Liver (tissue), 9 donors: ENCODE measurements around the gene KCP. TPM values are rescaled to one million over a fixed set of nuclear protein-coding genes. Genes with fewer than 3 reads are reported as not detected.

ENCODE experiments used
- DNase-seq: peaks from one replicate; pipeline ENCODE4 v3.0.0-alpha.2; 2017; ENCODE audit warnings: low spot score
- H3K27ac ChIP-seq, 2 donors: one replicate each; pipeline ENCODE4 v1.7.0; 2013; ENCODE audit warnings: inconsistent platforms in 2 of 2, low read length in 2 of 2, control low read depth in 1 of 2, low read depth in 1 of 2, mild to moderate bottlenecking in 1 of 2
- H3K27me3 ChIP-seq, 4 donors: one replicate each; pipeline versions ENCODE4 v1.6.1 to v1.7.0; 2013; ENCODE audit warnings: low read length in 3 of 4, inconsistent platforms in 1 of 4, mild to moderate bottlenecking in 1 of 4, moderate library complexity in 1 of 4; ENCODE audit not compliant: control insufficient read depth in 4 of 4, insufficient read depth in 4 of 4
- H3K36me3 ChIP-seq, 4 donors: one replicate each; pipeline versions ENCODE4 v1.6.1 to v1.7.0; 2013; ENCODE audit warnings: low read length in 3 of 4, mild to moderate bottlenecking in 3 of 4, low read depth in 1 of 4, moderate library complexity in 1 of 4; ENCODE audit not compliant: control insufficient read depth in 4 of 4, insufficient read depth in 3 of 4
- H3K4me1 ChIP-seq, 4 donors: one replicate each; pipeline versions ENCODE4 v1.6.1 to v1.7.0; 2013; ENCODE audit warnings: low read length in 3 of 4, mild to moderate bottlenecking in 3 of 4, moderate library complexity in 1 of 4; ENCODE audit not compliant: control insufficient read depth in 4 of 4, insufficient read depth in 4 of 4
- H3K4me3 ChIP-seq, 3 donors: one replicate each; pipeline versions ENCODE4 v1.6.1 to v1.7.0; 2013; ENCODE audit warnings: low read length in 3 of 3, control low read depth in 1 of 3, low read depth in 1 of 3, mild to moderate bottlenecking in 1 of 3
- H3K9ac ChIP-seq, 2 donors: one replicate each; pipeline ENCODE4 v1.7.0; 2013; ENCODE audit warnings: low read length in 2 of 2, mild to moderate bottlenecking in 2 of 2, moderate library complexity in 2 of 2, control low read depth in 1 of 2, low read depth in 1 of 2
- H3K9me3 ChIP-seq, 4 donors: one replicate each; pipeline versions ENCODE4 v1.6.1 to v1.7.0; 2013; ENCODE audit warnings: low read length in 3 of 4; ENCODE audit not compliant: control insufficient read depth in 4 of 4
- ATF3 ChIP-seq: IDR thresholded peaks from 2 replicates; pipeline ENCODE4 v1.6.1; 2016; ENCODE audit warnings: antibody characterized with exemption
- EGR1 ChIP-seq, 2 donors: IDR thresholded peaks; 2 replicates each; pipeline ENCODE4 v1.6.1; 2016 to 2018; ENCODE audit warnings: antibody characterized with exemption in 2 of 2, low read depth in 2 of 2
- FOXA1 ChIP-seq: IDR thresholded peaks from 2 replicates; pipeline ENCODE4 v1.6.1; 2016; ENCODE audit warnings: antibody characterized with exemption
- FOXA2 ChIP-seq: IDR thresholded peaks from 2 replicates; pipeline ENCODE4 v1.6.1; 2016; ENCODE audit warnings: antibody characterized with exemption
- GABPA ChIP-seq, 2 donors: IDR thresholded peaks in 1 of 2; conservative IDR thresholded peaks in 1 of 2; 2 replicates each; pipeline ENCODE4 v1.6.1; 2016; ENCODE audit warnings: antibody characterized with exemption in 2 of 2, mild to moderate bottlenecking in 1 of 2, moderate library complexity in 1 of 2
- HNF4A ChIP-seq, 2 donors: conservative IDR thresholded peaks; 2 replicates each; pipeline ENCODE4 v1.6.1; 2016; ENCODE audit warnings: antibody characterized with exemption in 2 of 2, mild to moderate bottlenecking in 2 of 2
- HNF4G ChIP-seq: IDR thresholded peaks from 2 replicates; pipeline ENCODE4 v1.6.1; 2016; ENCODE audit warnings: antibody characterized with exemption
- JUND ChIP-seq, 2 donors: IDR thresholded peaks; 2 replicates each; pipeline ENCODE4 v1.6.1; 2016; ENCODE audit warnings: antibody characterized with exemption in 2 of 2
- NR2F2 ChIP-seq: IDR thresholded peaks from 2 replicates; pipeline ENCODE4 v1.6.1; 2016; ENCODE audit warnings: antibody characterized with exemption
- RAD21 ChIP-seq, 2 donors: IDR thresholded peaks; 2 replicates each; pipeline ENCODE4 v1.6.1; 2016; ENCODE audit warnings: antibody characterized with exemption in 2 of 2, mild to moderate bottlenecking in 2 of 2
- REST ChIP-seq: IDR thresholded peaks from 2 replicates; pipeline ENCODE4 v1.6.1; 2016; ENCODE audit warnings: antibody characterized with exemption, mild to moderate bottlenecking
- SP1 ChIP-seq: IDR thresholded peaks from 2 replicates; pipeline ENCODE4 v1.6.1; 2018; ENCODE audit warnings: antibody characterized with exemption, mild to moderate bottlenecking
- TAF1 ChIP-seq: conservative IDR thresholded peaks from 2 replicates; pipeline ENCODE4 v1.6.1; 2016; ENCODE audit warnings: antibody characterized with exemption, mild to moderate bottlenecking
- YY1 ChIP-seq: IDR thresholded peaks from 2 replicates; pipeline ENCODE4 v1.6.1; 2016; ENCODE audit warnings: antibody characterized with exemption, mild to moderate bottlenecking
- WGBS: extraction: QIAGEN DNeasy Blood & Tissue Kit; methylation state at CpG from one replicate; pipeline ENCODE4 v1.1.7; 2013; 5-methylcytosine and 5-hydroxymethylcytosine counted together
- polyA plus RNA-seq, 2 donors: library from polyadenylated mRNA; stranded (reverse) in 1 of 2; unstranded in 1 of 2; fragments of 200-250 nt in 1 of 2; fragments of >200 nt in 1 of 2; fragmentation: Nextera tagmentation in 1 of 2; extraction: Ambion mirVana in 1 of 2; gene quantifications; one replicate each; pipeline versions ENCODE4 v1.2.1 to v1.2.3, GENCODE V29; 2013 to 2015
- total RNA-seq, 2 donors: library from RNA; depleted of rRNA; stranded (reverse); fragments of >200 nt; gene quantifications; one replicate each; pipeline ENCODE4 v1.2.3, GENCODE V29; 2014
- TF ChIP-seq, protein P1 (sequence below): fragments of 150-350 bp; IDR thresholded peaks from 2 replicates; pipeline ENCODE4 v1.5.1; 2017; ENCODE audit warnings: improper control_type of control experiment, low read depth, low read length; ENCODE audit not compliant: missing input control
- TF ChIP-seq, protein P2 (sequence below): IDR thresholded peaks from 2 replicates; pipeline ENCODE4 v1.6.1; 2016; ENCODE audit warnings: antibody characterized with exemption
- TF ChIP-seq, protein P3 (sequence below): IDR thresholded peaks from 2 replicates; pipeline ENCODE4 v1.6.1; 2016; ENCODE audit warnings: antibody characterized with exemption
- donor health status: healthy.
- donor health status: healthy.
- donor health status: healthy.
- donor health status: healthy.
- donor health status: healthy.

KCP gene
- total and polyA plus RNA-seq, 4 donors: 0.02 to 0.08 (median 0.05) TPM; not detected in 1

DNA sequence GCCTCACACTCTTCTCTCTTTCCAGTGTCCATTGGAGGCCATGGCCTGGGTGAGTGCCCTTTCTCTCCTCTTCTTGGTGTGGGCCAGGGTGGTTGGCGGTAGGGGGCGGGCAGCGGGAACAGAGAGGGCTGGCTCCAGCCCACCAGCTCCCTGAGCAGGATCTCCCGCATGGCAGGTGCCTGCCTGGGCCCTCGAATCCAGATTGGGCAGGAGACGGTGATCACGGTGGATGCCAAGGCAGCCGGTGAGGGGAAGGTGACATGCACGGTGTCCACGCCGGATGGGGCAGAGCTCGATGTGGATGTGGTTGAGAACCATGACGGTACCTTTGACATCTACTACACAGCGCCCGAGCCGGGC is 61.4 kb downstream of the KCP start:
- DNase-seq: no peak
- 97% methylated on average over 16 of the region's 16 CpGs for WGBS
- H3K36me3 ChIP-seq: no peaks in the 10 kb centered on the region
- no peak overlapping the region for H3K9ac ChIP-seq
- no peak overlapping the region for H3K27ac ChIP-seq
- H3K4me1 ChIP-seq: no peaks in the 10 kb centered on the region
- no peak for TF ChIP-seq FOXA1
- TF ChIP-seq GABPA (IDR thresholded peaks at IDR 0.05 in 1 of 2, conservative IDR thresholded peaks at IDR 0.05 in 1 of 2): no peak
- no peak for TF ChIP-seq JUND (IDR thresholded peaks at IDR 0.05)
- no peak overlapping the region for H3K4me3 ChIP-seq
- H3K9me3 ChIP-seq: no peaks in the 10 kb centered on the region
- H3K27me3 ChIP-seq: no peaks in the 10 kb centered on the region

DNA sequence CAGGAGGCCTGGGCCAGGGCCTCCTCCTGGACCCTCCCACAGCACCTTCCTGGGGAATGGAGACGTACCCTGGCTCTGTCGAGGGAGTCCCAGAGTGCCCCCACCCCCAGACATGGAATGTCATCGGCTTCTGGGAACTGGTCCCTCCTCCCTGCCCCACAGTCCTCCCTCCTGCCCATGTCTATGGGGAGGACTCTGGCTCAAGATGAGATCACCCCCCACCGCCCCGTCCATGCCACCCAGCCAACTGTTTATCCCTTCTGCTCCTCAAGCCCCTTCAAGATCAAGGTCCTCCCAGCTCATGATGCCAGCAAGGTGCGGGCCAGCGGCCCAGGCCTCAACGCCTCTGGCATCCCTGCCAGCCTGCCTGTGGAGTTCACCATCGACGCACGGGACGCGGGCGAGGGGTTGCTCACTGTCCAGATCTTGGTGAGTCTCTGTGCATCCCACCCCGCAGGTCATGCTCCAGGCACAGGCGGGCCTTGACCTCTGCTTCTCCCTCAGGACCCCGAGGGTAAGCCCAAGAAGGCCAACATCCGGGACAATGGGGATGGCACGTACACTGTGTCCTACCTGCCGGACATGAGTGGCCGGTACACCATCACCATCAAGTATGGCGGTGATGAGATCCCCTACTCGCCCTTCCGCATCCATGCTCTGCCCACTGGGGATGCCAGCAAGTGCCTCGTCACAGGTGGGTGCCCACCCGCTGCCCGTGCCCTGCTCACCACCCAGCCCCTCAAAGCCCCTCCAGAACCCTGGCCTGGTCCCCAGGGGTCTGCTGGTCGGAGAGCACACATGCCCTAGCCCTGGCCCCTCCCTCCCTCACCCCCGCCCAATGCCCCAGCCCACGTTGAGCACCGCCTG is 62.0 kb downstream of the KCP start:
- Histone ChIP-seq H3K27ac (no peak overlapping the region), H3K27me3 (no peaks in the 10 kb centered on the region), H3K9ac (no peak overlapping the region), H3K36me3 (no peaks in the 10 kb centered on the region), H3K4me1 (no peaks in the 10 kb centered on the region), H3K4me3 (no peak overlapping the region), H3K9me3 (no peaks in the 10 kb centered on the region)
- no peak for TF ChIP-seq NR2F2
- TF ChIP-seq, protein P1, sequence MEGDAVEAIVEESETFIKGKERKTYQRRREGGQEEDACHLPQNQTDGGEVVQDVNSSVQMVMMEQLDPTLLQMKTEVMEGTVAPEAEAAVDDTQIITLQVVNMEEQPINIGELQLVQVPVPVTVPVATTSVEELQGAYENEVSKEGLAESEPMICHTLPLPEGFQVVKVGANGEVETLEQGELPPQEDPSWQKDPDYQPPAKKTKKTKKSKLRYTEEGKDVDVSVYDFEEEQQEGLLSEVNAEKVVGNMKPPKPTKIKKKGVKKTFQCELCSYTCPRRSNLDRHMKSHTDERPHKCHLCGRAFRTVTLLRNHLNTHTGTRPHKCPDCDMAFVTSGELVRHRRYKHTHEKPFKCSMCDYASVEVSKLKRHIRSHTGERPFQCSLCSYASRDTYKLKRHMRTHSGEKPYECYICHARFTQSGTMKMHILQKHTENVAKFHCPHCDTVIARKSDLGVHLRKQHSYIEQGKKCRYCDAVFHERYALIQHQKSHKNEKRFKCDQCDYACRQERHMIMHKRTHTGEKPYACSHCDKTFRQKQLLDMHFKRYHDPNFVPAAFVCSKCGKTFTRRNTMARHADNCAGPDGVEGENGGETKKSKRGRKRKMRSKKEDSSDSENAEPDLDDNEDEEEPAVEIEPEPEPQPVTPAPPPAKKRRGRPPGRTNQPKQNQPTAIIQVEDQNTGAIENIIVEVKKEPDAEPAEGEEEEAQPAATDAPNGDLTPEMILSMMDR: no peak
- no peak for TF ChIP-seq JUND (IDR thresholded peaks at IDR 0.05)
- TF ChIP-seq EGR1 (IDR thresholded peaks at IDR 0.05; ENCODE audit: low read depth in 2 of 2): no peak
- no peak for TF ChIP-seq YY1
- TF ChIP-seq TAF1: no peak
- no peak for TF ChIP-seq SP1
- TF ChIP-seq, protein P2, sequence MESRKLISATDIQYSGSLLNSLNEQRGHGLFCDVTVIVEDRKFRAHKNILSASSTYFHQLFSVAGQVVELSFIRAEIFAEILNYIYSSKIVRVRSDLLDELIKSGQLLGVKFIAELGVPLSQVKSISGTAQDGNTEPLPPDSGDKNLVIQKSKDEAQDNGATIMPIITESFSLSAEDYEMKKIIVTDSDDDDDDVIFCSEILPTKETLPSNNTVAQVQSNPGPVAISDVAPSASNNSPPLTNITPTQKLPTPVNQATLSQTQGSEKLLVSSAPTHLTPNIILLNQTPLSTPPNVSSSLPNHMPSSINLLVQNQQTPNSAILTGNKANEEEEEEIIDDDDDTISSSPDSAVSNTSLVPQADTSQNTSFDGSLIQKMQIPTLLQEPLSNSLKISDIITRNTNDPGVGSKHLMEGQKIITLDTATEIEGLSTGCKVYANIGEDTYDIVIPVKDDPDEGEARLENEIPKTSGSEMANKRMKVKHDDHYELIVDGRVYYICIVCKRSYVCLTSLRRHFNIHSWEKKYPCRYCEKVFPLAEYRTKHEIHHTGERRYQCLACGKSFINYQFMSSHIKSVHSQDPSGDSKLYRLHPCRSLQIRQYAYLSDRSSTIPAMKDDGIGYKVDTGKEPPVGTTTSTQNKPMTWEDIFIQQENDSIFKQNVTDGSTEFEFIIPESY: no peak
- TF ChIP-seq FOXA2: no peak
- TF ChIP-seq, protein P3, sequence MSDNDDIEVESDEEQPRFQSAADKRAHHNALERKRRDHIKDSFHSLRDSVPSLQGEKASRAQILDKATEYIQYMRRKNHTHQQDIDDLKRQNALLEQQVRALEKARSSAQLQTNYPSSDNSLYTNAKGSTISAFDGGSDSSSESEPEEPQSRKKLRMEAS: no peak
- TF ChIP-seq FOXA1: no peak
- no peak for TF ChIP-seq REST
- no peak for TF ChIP-seq ATF3
- TF ChIP-seq HNF4A (conservative IDR thresholded peaks at IDR 0.05): no peak
- TF ChIP-seq HNF4G: no peak
- no peak for TF ChIP-seq RAD21 (IDR thresholded peaks at IDR 0.05)
- WGBS: 95% methylated on average over 31 of the region's 31 CpGs
- no peak for DNase-seq
